Middle frontal gyrus (tissue), 1 donor: Measurements from ENCODE around the gene SLC25A2.
"Not testable (repeated sequence)": the region's sequence is repeated elsewhere in the genome, so short reads cannot be mapped to it uniquely, and the experiment has no call there.

Experiments
- DNase-seq: peaks from one replicate; pipeline ENCODE4 v3.0.0-alpha.2; 2015; ENCODE audit warnings: low spot score; ENCODE audit errors: extremely low spot score

The SLC25A2 gene

GRCh38 chr5:141316963-141317362 lies 13.1 kb upstream of the SLC25A2 start:
- not testable (repeated sequence) for DNase-seq

GRCh38 chr5:141313711-141314110 lies 9.9 kb upstream of the SLC25A2 start:
- DNase-seq: no peak

- no peak for DNase-seq
These were observed 2.8 kb upstream of the SLC25A2 start for GRCh38 chr5:141306630-141307029.

GRCh38 chr5:141298376-141298775 lies 5.5 kb downstream of the SLC25A2 start:
- DNase-seq: no peak

GRCh38 chr5:141272906-141273305 lies 30.9 kb downstream of the SLC25A2 start:
- no peak for DNase-seq

GRCh38 chr5:141269195-141269594 lies 34.7 kb downstream of the SLC25A2 start:
- no peak for DNase-seq

- no peak for DNase-seq
These were observed 42.7 kb downstream of the SLC25A2 start for GRCh38 chr5:141261238-141261546.

- no peak for DNase-seq
These were observed 43.2 kb downstream of the SLC25A2 start for GRCh38 chr5:141260458-141261237.

GRCh38 chr5:141258948-141259347 lies 44.9 kb downstream of the SLC25A2 start:
- no peak for DNase-seq

GRCh38 chr5:141258464-141258863 lies 45.4 kb downstream of the SLC25A2 start:
- no peak for DNase-seq
